ENCODE data around the gene SH3RF1.

The SH3RF1 gene

GRCh38 chr4:169189372-169189771 is 81.4 kb downstream of the SH3RF1 start:
- H3K4me1 ChIP-seq (ENCODE audit: insufficient read depth, low read length) = no peaks in the 10 kb centered on the region
- no peaks in the 10 kb centered on the region for H3K9me3 ChIP-seq (ENCODE audit: insufficient read depth, low read length, severe bottlenecking)
- no peaks in the 10 kb centered on the region for H3K27me3 ChIP-seq (ENCODE audit: insufficient read depth, low read length, poor library complexity)
- no peaks in the 10 kb centered on the region for H3K36me3 ChIP-seq (ENCODE audit: insufficient read depth, low read length)
- ATAC-seq (ENCODE audit: insufficient read depth, low read depth) (no peak), DNase-seq (no peak)
- H3K79me2 ChIP-seq (ENCODE audit: insufficient read depth, low read length) = no peaks in the 10 kb centered on the region
- H3K27ac ChIP-seq (ENCODE audit: low read length) = no peak overlapping the region
- no peak overlapping the region for H3K4me3 ChIP-seq (ENCODE audit: low read depth in 1 of 2, low read length in 2 of 2)
- TF ChIP-seq CTCF (IDR thresholded peaks at IDR 0.05; ENCODE audit: borderline replicate concordance, extremely low read depth, low read length, poor library complexity, severe bottlenecking) = no peak
- TF ChIP-seq EZH2 (IDR thresholded peaks at IDR 0.05; ENCODE audit: borderline replicate concordance, low read depth, low read length, severe bottlenecking) = no peak
- no peak overlapping the region for H3K4me2 ChIP-seq (ENCODE audit: insufficient read depth, low read length)
- H4K20me1 ChIP-seq (ENCODE audit: insufficient read depth, low read length) = no peaks in the 10 kb centered on the region
- H3K9ac ChIP-seq (ENCODE audit: low read depth, low read length) = no peak overlapping the region
- no peak overlapping the region for H2AFZ ChIP-seq (ENCODE audit: low read depth, low read length)

GRCh38 chr4:169188204-169188603 is 82.6 kb downstream of the SH3RF1 start:
- no peaks in the 10 kb centered on the region for H3K27me3 ChIP-seq (ENCODE audit: insufficient read depth, low read length, poor library complexity)
- H3K9me3 ChIP-seq (ENCODE audit: insufficient read depth, low read length, severe bottlenecking) = no peaks in the 10 kb centered on the region
- no peak for ATAC-seq (ENCODE audit: insufficient read depth, low read depth)
- H3K36me3 ChIP-seq (ENCODE audit: insufficient read depth, low read length) = no peaks in the 10 kb centered on the region
- H3K79me2 ChIP-seq (ENCODE audit: insufficient read depth, low read length) = no peaks in the 10 kb centered on the region
- no peak overlapping the region for H2AFZ ChIP-seq (ENCODE audit: low read depth, low read length)
- no peak for DNase-seq
- no peak overlapping the region for H3K9ac ChIP-seq (ENCODE audit: low read depth, low read length)
- no peak overlapping the region for H3K4me2 ChIP-seq (ENCODE audit: insufficient read depth, low read length)
- H3K4me3 ChIP-seq (ENCODE audit: low read depth in 1 of 2, low read length in 2 of 2) = no peak overlapping the region
- TF ChIP-seq EZH2 (IDR thresholded peaks at IDR 0.05; ENCODE audit: borderline replicate concordance, low read depth, low read length, severe bottlenecking) = no peak
- TF ChIP-seq CTCF (IDR thresholded peaks at IDR 0.05; ENCODE audit: borderline replicate concordance, extremely low read depth, low read length, poor library complexity, severe bottlenecking) = no peak
- H4K20me1 ChIP-seq (ENCODE audit: insufficient read depth, low read length) = no peaks in the 10 kb centered on the region
- H3K27ac ChIP-seq (ENCODE audit: low read length) = no peak overlapping the region
- no peaks in the 10 kb centered on the region for H3K4me1 ChIP-seq (ENCODE audit: insufficient read depth, low read length)

GRCh38 chr4:169185133-169185956 is 85.4 kb downstream of the SH3RF1 start:
- Histone ChIP-seq H3K36me3 (ENCODE audit: insufficient read depth, low read length) (no peaks in the 10 kb centered on the region), H3K27ac (ENCODE audit: low read length) (no peak overlapping the region), H3K4me1 (ENCODE audit: insufficient read depth, low read length) (no peaks in the 10 kb centered on the region), H3K27me3 (ENCODE audit: insufficient read depth, low read length, poor library complexity) (no peaks in the 10 kb centered on the region), H3K9ac (ENCODE audit: low read depth, low read length) (no peak overlapping the region), H3K79me2 (ENCODE audit: insufficient read depth, low read length) (no peaks in the 10 kb centered on the region), H3K4me2 (ENCODE audit: insufficient read depth, low read length) (no peak overlapping the region), H3K4me3 (ENCODE audit: low read depth in 1 of 2, low read length in 2 of 2) (no peak overlapping the region), H3K9me3 (ENCODE audit: insufficient read depth, low read length, severe bottlenecking) (no peaks in the 10 kb centered on the region), H4K20me1 (ENCODE audit: insufficient read depth, low read length) (no peaks in the 10 kb centered on the region), H2AFZ (ENCODE audit: low read depth, low read length) (no peak overlapping the region)
- DNase-seq = no peak
- TF ChIP-seq EZH2 (IDR thresholded peaks at IDR 0.05; ENCODE audit: borderline replicate concordance, low read depth, low read length, severe bottlenecking) (no peak), CTCF (IDR thresholded peaks at IDR 0.05; ENCODE audit: borderline replicate concordance, extremely low read depth, low read length, poor library complexity, severe bottlenecking) (no peak)
- ATAC-seq (ENCODE audit: insufficient read depth, low read depth) = no peak

Measured in DND-41 (cell line).